Measurements from ENCODE around the gene RBMX. TPM values are rescaled to one million over a fixed set of nuclear protein-coding genes. Genes with fewer than 3 reads are reported as not detected.

The RBMX gene
- total and polyA plus RNA-seq, 5 experiments from 2014 or later: 160 to 285 (median 207) TPM

DNA sequence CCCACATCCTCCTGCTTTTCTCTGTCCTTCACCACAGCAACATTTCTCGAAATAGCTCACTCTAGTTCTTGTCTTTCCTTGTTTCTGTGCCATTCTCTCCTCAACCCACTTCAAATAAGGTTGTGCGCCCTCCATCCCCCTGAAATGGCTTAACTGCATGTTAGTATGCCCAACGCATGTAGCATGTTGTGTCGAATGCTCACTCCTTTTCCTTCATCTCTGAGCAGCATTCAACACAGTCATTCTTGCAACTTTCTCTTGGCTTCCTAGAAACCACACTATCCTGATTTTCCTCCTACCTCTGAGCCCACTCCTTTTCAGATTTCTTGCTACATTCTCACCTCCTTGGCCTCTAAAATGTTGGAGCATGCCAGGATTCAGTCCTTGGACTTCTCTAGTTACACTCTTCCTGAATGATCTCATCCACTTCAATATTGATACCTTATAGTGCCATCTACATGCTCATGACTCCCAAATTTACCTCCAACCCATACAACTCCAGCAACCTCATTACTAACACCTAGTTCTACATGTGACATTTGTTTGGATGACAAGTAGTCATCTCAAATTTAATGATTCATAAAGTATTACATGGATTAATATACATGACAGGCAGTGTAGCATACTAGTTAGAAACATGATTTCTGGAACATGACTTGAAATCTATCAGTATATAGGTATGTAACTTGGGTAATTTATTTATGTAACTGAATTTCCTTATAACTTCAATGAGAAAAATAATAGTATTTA is 22.3 kb downstream of the RBMX start:
- Mint-ChIP-seq H3K9me3 (no peaks in the 10 kb centered on the region), H3K27ac (peak overlapping the region in 8 of 10 donors; percentile 4 to 88 (median 60)), H3K36me3 (peaks cover 0 to 59% (median 9%) of the 10 kb centered on the region in 3 donors), H3K4me1 (peaks cover 15 to 38% (median 22%) of the 10 kb centered on the region in 4 donors), H3K4me3 (no peak overlapping the region), H3K27me3 (no peaks in the 10 kb centered on the region)
- ATAC-seq (no peak), DNase-seq (no peak)
- POLR2A ChIA-PET: interaction anchor here (0.8 to 0.9 kb wide), 2 partner anchors 22 to 50 kb away, joined by 3 to 4 read pairs; partner anchors contain the start of gene RBMX

DNA sequence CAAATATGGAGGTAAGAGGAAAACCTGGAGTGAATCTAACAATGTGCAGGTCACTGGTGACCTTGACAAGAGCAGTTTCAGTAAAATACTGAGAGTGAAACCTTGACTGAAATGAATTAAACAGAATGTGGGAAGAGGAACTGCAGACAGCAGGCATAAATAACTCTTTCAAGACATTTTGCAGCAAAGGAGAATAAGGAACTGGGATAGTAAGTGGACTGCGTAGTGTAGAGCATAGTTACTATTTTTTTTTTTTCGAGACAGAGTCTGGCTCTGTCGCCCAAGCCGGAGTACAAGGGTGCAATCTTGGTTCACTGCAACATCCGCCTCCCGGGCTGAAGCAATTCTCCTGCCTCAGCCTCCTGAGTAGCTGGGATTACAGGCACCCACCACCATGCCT is 24.0 kb downstream of the RBMX start:
- peaks cover 13 to 31% (median 20%) of the 10 kb centered on the region in 4 donors for H3K4me1 Mint-ChIP-seq
- H3K9me3 Mint-ChIP-seq: no peaks in the 10 kb centered on the region
- no peak overlapping the region for H3K4me3 Mint-ChIP-seq
- H3K27me3 Mint-ChIP-seq: no peaks in the 10 kb centered on the region
- no peak for DNase-seq
- peaks cover 0 to 62% (median 7%) of the 10 kb centered on the region in 3 donors for H3K36me3 Mint-ChIP-seq
- peak overlapping the region in 2 of 10 donors; percentile 18 to 70 for H3K27ac Mint-ChIP-seq
- POLR2A ChIA-PET: no interaction called here
- ATAC-seq: no peak

DNA sequence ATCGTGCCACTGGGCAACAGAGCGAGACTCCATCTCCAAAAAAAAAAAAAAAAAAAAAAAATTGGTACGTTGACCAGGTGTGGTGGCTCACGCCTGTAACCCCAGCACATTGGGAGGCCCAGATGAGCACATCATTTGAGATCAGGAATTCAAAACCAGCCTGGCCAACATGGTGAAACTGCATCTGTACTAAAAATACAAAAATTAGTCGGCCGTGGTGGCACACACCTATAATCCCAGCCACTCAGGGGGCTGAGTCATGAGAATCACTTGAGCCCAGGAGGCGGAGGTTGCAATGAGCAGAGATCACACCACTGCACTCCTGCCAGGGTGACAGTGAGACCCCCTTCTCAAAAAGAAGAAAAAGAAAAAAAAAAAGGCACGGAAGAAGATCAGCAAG is 24.5 kb downstream of the RBMX start:
- no peak for ATAC-seq
- H3K4me3 Mint-ChIP-seq: no peak overlapping the region
- H3K9me3 Mint-ChIP-seq: no peaks in the 10 kb centered on the region
- no peak for DNase-seq
- H3K27ac Mint-ChIP-seq: peak overlapping the region in 3 of 10 donors; percentile 18 to 70 (median 44)
- peaks cover 0 to 59% (median 7%) of the 10 kb centered on the region in 3 donors for H3K36me3 Mint-ChIP-seq
- POLR2A ChIA-PET: interaction anchor here (0.6 kb wide), 1 partner anchor 91 kb away, joined by 5 read pairs; no protein-coding TSS in a partner anchor
- no peaks in the 10 kb centered on the region for H3K27me3 Mint-ChIP-seq
- H3K4me1 Mint-ChIP-seq: peaks cover 13 to 29% (median 19%) of the 10 kb centered on the region in 4 donors

DNA sequence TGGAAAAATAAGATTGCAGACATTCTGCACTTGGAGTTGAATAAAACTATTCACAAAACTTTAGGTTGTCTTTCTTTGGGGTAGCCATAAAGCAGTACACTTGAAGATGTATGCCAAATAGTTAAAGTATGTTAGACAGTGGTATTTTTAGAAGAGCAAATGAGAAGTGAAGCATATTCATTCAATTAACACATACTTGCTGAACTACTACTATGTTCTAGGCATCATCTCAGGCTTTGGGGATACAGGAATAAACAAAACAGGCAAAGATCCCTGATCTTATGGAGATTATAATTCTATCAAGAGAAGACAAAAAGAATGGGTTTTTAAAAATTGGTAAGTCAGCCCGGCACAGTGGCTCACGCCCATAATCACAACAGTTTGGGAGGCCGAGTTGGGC is 29.0 kb downstream of the RBMX start:
- DNase-seq (no peak), ATAC-seq (no peak)
- H3K27ac Mint-ChIP-seq: peak overlapping the region in 1 of 10 donors; percentile 43
- peaks cover 7 to 10% (median 8%) of the 10 kb centered on the region in 4 donors for H3K4me1 Mint-ChIP-seq
- H3K9me3 Mint-ChIP-seq: no peaks in the 10 kb centered on the region
- no peaks in the 10 kb centered on the region for H3K27me3 Mint-ChIP-seq
- H3K36me3 Mint-ChIP-seq: peaks cover 0 to 46% (median 9%) of the 10 kb centered on the region in 3 donors
- H3K4me3 Mint-ChIP-seq: no peak overlapping the region
- POLR2A ChIA-PET: no interaction called here

DNA sequence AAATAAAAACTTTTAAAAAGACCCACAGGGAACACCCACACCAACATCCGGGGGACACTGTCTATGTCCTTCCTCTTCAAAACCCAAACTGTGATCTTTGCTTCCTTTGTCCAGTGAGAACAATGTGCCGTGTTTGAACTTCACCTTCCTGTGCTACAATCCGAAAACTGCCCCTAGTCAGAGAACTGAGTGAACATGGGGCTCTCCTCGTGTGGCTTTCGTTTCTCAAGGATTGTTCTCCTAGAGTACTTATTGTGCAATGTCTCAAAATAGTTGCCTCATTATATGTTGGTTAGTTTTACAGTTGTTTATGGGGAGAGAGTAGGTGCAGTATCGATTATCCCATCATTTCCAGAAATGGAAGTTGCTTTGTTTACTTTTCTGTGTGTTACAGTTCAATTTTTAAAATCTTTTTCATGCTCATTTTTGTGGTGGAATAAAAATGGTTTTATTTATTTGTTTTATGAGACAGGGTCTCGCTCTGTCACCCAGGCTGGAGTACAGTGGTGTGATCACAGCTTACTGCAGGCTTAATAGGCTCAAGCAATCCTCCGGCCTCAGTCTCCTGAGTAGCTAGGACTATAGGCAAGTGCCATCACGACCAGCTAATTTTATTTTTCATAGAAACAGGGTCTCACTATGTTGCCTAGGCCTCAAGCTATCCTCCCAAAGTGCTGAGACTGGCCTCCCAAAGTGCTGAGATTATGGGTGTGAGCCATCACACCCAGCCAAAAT is 29.9 kb downstream of the RBMX start:
- ATAC-seq: no peak
- DNase-seq: no peak
- Mint-ChIP-seq H3K36me3 (peaks cover 0 to 47% (median 5%) of the 10 kb centered on the region in 3 donors), H3K4me1 (peaks cover 5 to 8% (median 7%) of the 10 kb centered on the region in 4 donors), H3K27me3 (no peaks in the 10 kb centered on the region), H3K9me3 (peaks cover 0 to 2% (median 0%) of the 10 kb centered on the region in 9 donors), H3K4me3 (no peak overlapping the region), H3K27ac (peak overlapping the region in 2 of 10 donors; percentile 27 to 69)
- POLR2A ChIA-PET: interaction anchor here (0.6 kb wide), 1 partner anchor 10 kb away, joined by 3 read pairs; no protein-coding TSS in a partner anchor

DNA sequence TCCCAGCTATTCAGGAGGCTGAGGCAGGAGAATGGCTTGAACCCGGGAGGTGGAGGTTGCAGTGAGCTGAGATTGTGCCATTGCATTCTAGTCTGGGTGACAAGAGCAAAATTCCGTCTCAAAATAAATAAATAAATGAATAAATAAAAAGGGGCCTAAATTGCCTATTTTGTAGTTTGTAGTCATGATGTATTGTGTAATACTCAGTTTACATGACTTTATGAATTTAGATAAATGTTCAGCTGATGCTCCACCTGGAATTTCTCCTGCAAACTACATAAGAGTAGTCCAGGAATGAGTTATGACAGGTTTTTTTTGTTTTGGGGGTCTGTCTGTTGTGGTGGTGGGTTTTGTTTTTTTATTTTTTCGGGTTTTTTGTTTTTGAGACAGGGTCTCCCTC is 31.1 kb downstream of the RBMX start:
- no peak overlapping the region for H3K27ac Mint-ChIP-seq
- no peak for DNase-seq
- POLR2A ChIA-PET: no interaction called here
- H3K36me3 Mint-ChIP-seq: peaks cover 0 to 50% (median 9%) of the 10 kb centered on the region in 3 donors
- no peaks in the 10 kb centered on the region for H3K27me3 Mint-ChIP-seq
- peaks cover 2 to 8% (median 6%) of the 10 kb centered on the region in 4 donors for H3K4me1 Mint-ChIP-seq
- no peak for ATAC-seq
- H3K9me3 Mint-ChIP-seq: peaks cover 0 to 2% (median 0%) of the 10 kb centered on the region in 9 donors
- no peak overlapping the region for H3K4me3 Mint-ChIP-seq

DNA sequence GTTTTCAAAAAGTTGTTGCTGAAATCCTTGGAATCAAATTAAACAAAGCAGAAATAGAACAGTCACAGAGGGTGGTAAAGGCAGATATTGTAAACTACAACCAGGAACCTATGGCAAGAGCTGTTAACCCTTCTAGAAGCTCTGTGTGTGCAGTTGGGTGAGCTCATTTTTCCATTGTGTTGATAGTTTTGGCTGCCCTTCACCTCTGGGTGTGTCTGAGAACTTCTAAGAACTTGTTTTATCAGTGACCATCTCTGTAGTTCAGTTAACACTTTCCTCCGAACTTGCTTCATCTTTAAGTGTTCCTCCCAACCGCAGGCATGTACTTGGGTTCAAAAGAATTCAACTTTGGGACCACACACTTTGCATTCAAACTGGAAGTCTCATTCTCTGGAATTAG is 32.7 kb downstream of the RBMX start:
- peaks cover 0 to 2% (median 0%) of the 10 kb centered on the region in 9 donors for H3K9me3 Mint-ChIP-seq
- POLR2A ChIA-PET: no interaction called here
- no peak overlapping the region for H3K27ac Mint-ChIP-seq
- H3K4me1 Mint-ChIP-seq: peaks cover 0 to 2% (median under 1%) of the 10 kb centered on the region in 4 donors
- H3K27me3 Mint-ChIP-seq: no peaks in the 10 kb centered on the region
- H3K36me3 Mint-ChIP-seq: peaks cover 0 to 42% (median 9%) of the 10 kb centered on the region in 3 donors
- DNase-seq (no peak), ATAC-seq (no peak)
- H3K4me3 Mint-ChIP-seq: no peak overlapping the region

DNA sequence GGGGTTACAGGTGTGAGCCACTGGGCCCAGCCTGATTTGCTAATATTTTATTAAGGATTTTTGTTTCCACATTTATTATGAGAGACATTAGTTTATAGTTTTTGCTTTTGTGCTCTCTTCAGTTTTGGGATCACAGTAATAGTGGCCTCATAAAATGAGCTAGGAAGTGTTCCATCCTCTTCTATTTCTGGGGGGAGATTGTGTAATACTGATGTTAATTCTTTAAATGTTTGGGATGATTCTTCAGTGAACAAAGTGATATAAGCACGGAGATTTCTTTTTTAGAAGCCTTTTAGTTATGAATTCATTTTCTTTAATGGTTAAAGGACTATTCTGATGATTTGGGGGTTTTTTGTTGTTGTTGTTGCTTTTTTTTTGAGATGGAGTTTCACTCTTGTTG is 41.3 kb downstream of the RBMX start:
- Mint-ChIP-seq H3K27ac (no peak overlapping the region), H3K4me1 (peaks cover 0 to 4% (median 2%) of the 10 kb centered on the region in 4 donors), H3K36me3 (peaks cover 0 to 17% (median 8%) of the 10 kb centered on the region in 3 donors), H3K9me3 (peaks cover 0 to 2% (median 0%) of the 10 kb centered on the region in 9 donors), H3K4me3 (no peak overlapping the region), H3K27me3 (no peaks in the 10 kb centered on the region)
- POLR2A ChIA-PET: no interaction called here
- no peak for ATAC-seq
- no peak for DNase-seq

DNA sequence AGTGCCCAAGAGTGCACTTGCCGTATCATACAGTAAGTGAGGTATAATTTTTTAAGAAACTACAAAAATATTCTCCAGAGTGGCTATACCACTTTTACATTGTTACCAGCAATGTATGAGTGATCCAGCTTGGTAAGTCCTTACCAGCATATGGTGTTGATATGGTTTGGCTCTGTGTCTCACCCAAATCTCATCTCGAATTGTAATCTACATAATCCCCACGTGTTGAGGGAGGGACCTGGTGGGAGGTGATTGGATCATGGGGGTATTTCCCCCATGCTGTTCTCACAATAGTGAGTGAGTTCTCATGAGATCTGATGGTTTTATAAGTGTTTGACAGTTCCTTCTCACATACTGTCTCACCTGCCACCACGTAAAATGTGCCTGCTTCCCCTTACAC is 44.8 kb downstream of the RBMX start:
- POLR2A ChIA-PET: no interaction called here
- Mint-ChIP-seq H3K9me3 (peaks cover 0 to 2% (median 0%) of the 10 kb centered on the region in 9 donors), H3K27ac (peak overlapping the region in 1 of 10 donors; percentile 63), H3K4me3 (no peak overlapping the region), H3K4me1 (peaks cover 0 to 4% (median 2%) of the 10 kb centered on the region in 4 donors), H3K27me3 (no peaks in the 10 kb centered on the region), H3K36me3 (no peaks in the 10 kb centered on the region)
- DNase-seq (no peak), ATAC-seq (no peak)

DNA sequence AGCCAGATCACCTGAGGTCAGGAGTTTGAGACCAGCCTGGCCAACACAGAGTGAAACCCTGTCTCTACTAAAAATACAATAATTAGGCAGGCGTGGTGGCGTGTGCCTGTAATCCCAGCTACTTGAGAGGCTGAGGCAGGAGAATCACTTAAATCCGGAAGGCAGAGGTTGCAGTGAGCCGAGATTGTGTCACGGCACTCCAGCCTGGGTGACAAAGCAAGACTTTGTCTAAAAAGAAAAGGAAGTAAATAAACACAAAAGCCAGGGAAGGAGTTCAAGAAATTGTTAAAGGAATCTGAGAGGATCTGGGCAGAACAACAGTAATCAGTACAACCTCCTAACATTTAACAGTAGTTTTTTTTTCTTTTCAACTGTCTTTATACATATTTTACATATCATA is 51.1 kb downstream of the RBMX start:
- Mint-ChIP-seq H3K27me3 (no peaks in the 10 kb centered on the region), H3K27ac (no peak overlapping the region), H3K4me3 (no peak overlapping the region), H3K4me1 (peaks cover 0 to 2% (median 0%) of the 10 kb centered on the region in 4 donors), H3K9me3 (no peaks in the 10 kb centered on the region), H3K36me3 (peaks cover 1 to 7% (median 5%) of the 10 kb centered on the region in 3 donors)
- no peak for DNase-seq
- no peak for ATAC-seq
- POLR2A ChIA-PET: no interaction called here

DNA sequence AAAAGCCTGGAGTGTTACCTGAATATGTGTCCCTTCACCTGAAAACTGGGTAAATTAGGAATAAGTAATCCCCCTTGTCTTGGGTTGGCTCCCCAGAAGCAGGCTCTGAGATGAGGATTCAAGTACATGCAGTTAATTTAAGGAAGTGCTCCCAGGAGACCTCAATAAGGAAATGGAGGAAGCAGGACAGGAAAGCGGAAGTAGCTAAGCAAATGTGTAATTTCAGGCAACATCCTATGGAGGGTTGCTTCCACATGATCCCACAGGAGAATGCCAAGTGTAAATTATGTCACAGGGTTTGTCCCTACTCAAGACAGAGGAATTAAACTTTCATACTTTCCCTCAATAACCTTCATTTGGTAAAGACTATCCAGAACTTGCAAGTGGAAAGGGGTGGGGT is 51.7 kb downstream of the RBMX start:
- DNase-seq: no peak
- Mint-ChIP-seq H3K36me3 (peaks cover 1 to 7% (median 5%) of the 10 kb centered on the region in 3 donors), H3K4me3 (no peak overlapping the region), H3K9me3 (no peaks in the 10 kb centered on the region), H3K4me1 (peaks cover 0 to 2% (median 0%) of the 10 kb centered on the region in 4 donors), H3K27me3 (no peaks in the 10 kb centered on the region), H3K27ac (no peak overlapping the region)
- ATAC-seq: no peak
- POLR2A ChIA-PET: no interaction called here

DNA sequence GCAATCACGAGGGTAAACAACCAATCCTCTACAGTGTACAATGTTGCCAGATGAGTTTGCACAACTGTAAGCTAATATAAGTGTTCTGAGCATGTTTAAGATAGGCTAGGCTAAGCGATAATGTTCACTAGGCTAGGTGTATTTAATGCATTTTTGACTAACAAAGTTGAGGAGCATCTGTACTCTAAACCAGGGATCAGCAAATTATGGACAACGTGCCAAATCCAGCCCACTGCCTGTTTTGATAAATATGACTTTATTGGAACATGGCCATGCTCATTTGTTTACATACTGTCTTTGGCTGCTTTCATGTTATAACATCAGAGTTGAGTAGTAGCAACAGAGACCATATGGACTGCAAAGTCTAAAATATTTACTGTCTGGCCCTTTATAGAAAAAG is 53.5 kb downstream of the RBMX start:
- no peaks in the 10 kb centered on the region for H3K9me3 Mint-ChIP-seq
- H3K36me3 Mint-ChIP-seq: peaks cover 1 to 7% (median 5%) of the 10 kb centered on the region in 3 donors
- no peak for DNase-seq
- POLR2A ChIA-PET: no interaction called here
- peaks cover 0 to 2% (median 0%) of the 10 kb centered on the region in 4 donors for H3K4me1 Mint-ChIP-seq
- no peak overlapping the region for H3K27ac Mint-ChIP-seq
- no peak for ATAC-seq
- H3K4me3 Mint-ChIP-seq: no peak overlapping the region
- no peaks in the 10 kb centered on the region for H3K27me3 Mint-ChIP-seq

DNA sequence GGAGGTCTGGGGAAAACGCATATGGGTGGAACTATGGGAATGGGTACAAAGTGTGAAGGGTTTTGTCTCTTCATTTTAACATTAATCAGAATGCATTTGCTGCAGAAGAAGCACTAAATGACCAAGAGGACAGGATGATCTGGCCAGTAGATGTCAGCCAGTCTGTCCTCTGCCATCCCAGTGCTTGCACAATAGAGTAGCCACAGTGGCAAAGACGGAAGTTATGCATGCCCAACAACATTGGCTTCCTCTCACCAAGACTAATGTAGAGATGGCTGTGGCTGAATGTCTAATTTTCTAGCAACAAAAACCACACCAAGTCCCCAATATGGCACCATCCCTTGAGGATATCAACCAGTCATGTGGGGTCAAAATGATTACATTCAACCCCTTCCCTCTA is 54.8 kb downstream of the RBMX start:
- Mint-ChIP-seq H3K27ac (no peak overlapping the region), H3K27me3 (no peaks in the 10 kb centered on the region), H3K4me1 (peaks cover 0 to 2% (median 0%) of the 10 kb centered on the region in 4 donors), H3K36me3 (peaks cover 3 to 12% (median 5%) of the 10 kb centered on the region in 3 donors), H3K4me3 (no peak overlapping the region), H3K9me3 (no peaks in the 10 kb centered on the region)
- ATAC-seq: no peak
- POLR2A ChIA-PET: no interaction called here
- DNase-seq: no peak

All from naive thymus-derived CD8-positive, alpha-beta T cell (primary cell).